Endodermal cell (in vitro differentiated cells): ENCODE results near the gene GALNS. TPM values are rescaled to one million over a fixed set of nuclear protein-coding genes. Genes with fewer than 3 reads are reported as not detected.

Source experiments
- DNase-seq: peaks from one replicate; pipeline ENCODE4 v3.0.0-alpha.2; 2017
- H3K27ac ChIP-seq: 2 replicates; pipeline ENCODE4 v1.5.1; 2013; ENCODE audit warnings: mild to moderate bottlenecking, low read depth, low read length, moderate library complexity
- H3K27me3 ChIP-seq: 2 replicates; pipeline ENCODE4 v1.6.1; 2013; ENCODE audit warnings: mild to moderate bottlenecking, low read length, moderate library complexity; ENCODE audit not compliant: insufficient read depth, control insufficient read depth, poor library complexity, severe bottlenecking
- H3K36me3 ChIP-seq: 2 replicates; pipeline ENCODE4 v1.7.0; 2013; ENCODE audit warnings: mild to moderate bottlenecking, low read length, moderate library complexity; ENCODE audit not compliant: control insufficient read depth, insufficient read depth
- H3K4me1 ChIP-seq: one replicate; pipeline ENCODE4 v1.7.0; 2013; ENCODE audit warnings: low read length; ENCODE audit not compliant: control insufficient read depth, insufficient read depth
- H3K4me3 ChIP-seq: 2 replicates; pipeline ENCODE4 v1.5.1; 2013; ENCODE audit warnings: mild to moderate bottlenecking, low read length, moderate library complexity
- H3K9ac ChIP-seq: 2 replicates; pipeline ENCODE4 v1.6.1; 2013; ENCODE audit warnings: mild to moderate bottlenecking, low read length, moderate library complexity; ENCODE audit not compliant: poor library complexity, severe bottlenecking; ENCODE audit errors: extremely low read depth
- H3K9me3 ChIP-seq: 2 replicates; pipeline ENCODE4 v1.6.1; 2013; ENCODE audit warnings: mild to moderate bottlenecking, low read length, moderate library complexity; ENCODE audit not compliant: control insufficient read depth
- H3K27ac Mint-ChIP-seq: 2 replicates; pipeline ENCODE4 v1.8.0; 2020; ENCODE audit warnings: mixed read lengths
- H3K27me3 Mint-ChIP-seq: 2 replicates; pipeline ENCODE4 v1.8.0; 2021; ENCODE audit warnings: mild to moderate bottlenecking, mixed read lengths; ENCODE audit not compliant: insufficient read depth
- H3K36me3 Mint-ChIP-seq: 2 replicates; pipeline ENCODE4 v1.8.0; 2020; ENCODE audit warnings: low read depth, mixed read lengths
- H3K4me1 Mint-ChIP-seq: 2 replicates; pipeline ENCODE4 v1.8.0; 2020; ENCODE audit warnings: mixed read lengths
- H3K4me3 Mint-ChIP-seq: 2 replicates; pipeline ENCODE4 v1.8.0; 2020; ENCODE audit warnings: mild to moderate bottlenecking, moderate library complexity, mixed read lengths
- H3K9me3 Mint-ChIP-seq: 2 replicates; pipeline ENCODE4 v1.8.0; 2020; ENCODE audit warnings: mild to moderate bottlenecking, mixed read lengths
- CTCF ChIP-seq: fragments of 200-600 bp; sonication (generic); conservative IDR thresholded peaks from 2 replicates; pipeline ENCODE4 v1.5.0; 2021; ENCODE audit warnings: antibody characterized with exemption, mild to moderate bottlenecking
- WGBS, 2 experiments: methylation state at CpG; one replicate each; pipeline versions ENCODE4 v1.1.5 to v1.1.7; 2013; ENCODE audit warnings: missing lambda C conversion rate in 2 of 2, mixed read lengths in 1 of 2; ENCODE audit not compliant: insufficient coverage in 1 of 2, insufficient read length in 1 of 2; 5-methylcytosine and 5-hydroxymethylcytosine counted together
- total RNA-seq, 2 donors: library from RNA; stranded (reverse); fragmentation: NEBNext Ultra II Directional in 1 of 2; extraction: Animal tissue kit (Norgen Biotek cat#: 25700) in 1 of 2; gene quantifications; 2 replicates in 1 of 2; 3 replicates in 1 of 2; pipeline ENCODE4 v1.2.1, GENCODE V29; 2021

GALNS gene
- total RNA-seq, 2 donors from 2014 or later = 32.2 to 39.6 TPM

GRCh38 chr16:88874938-88875599, 18.3 kb upstream of the GALNS start:
- H3K36me3 ChIP-seq = no peaks in the 10 kb centered on the region
- Mint-ChIP-seq H3K27me3 (no peaks in the 10 kb centered on the region), H3K4me1 (no peaks in the 10 kb centered on the region), H3K9me3 (no peaks in the 10 kb centered on the region), H3K4me3 (no peak overlapping the region), H3K27ac (no peak overlapping the region), H3K36me3 (no peaks in the 10 kb centered on the region)
- H3K4me3 ChIP-seq = no peak overlapping the region
- H3K9me3 ChIP-seq = no peaks in the 10 kb centered on the region
- no peak for DNase-seq
- H3K9ac ChIP-seq = no peak overlapping the region
- TF ChIP-seq CTCF = no peak
- no peaks in the 10 kb centered on the region for H3K4me1 ChIP-seq
- 95 to 96% methylated on average over 22 to 34 of the region's 34 CpGs for WGBS, 2 experiments
- H3K27ac ChIP-seq = no peak overlapping the region
- H3K27me3 ChIP-seq = no peaks in the 10 kb centered on the region

- H3K4me1 ChIP-seq = no peaks in the 10 kb centered on the region
- no peaks in the 10 kb centered on the region for H3K27me3 ChIP-seq
- Mint-ChIP-seq H3K9me3 (no peaks in the 10 kb centered on the region), H3K4me3 (no peak overlapping the region), H3K27ac (no peak overlapping the region), H3K36me3 (no peaks in the 10 kb centered on the region), H3K4me1 (no peaks in the 10 kb centered on the region), H3K27me3 (no peaks in the 10 kb centered on the region)
- TF ChIP-seq CTCF = no peak
- H3K9ac ChIP-seq = no peak overlapping the region
- no peak for DNase-seq
- no peak overlapping the region for H3K4me3 ChIP-seq
- H3K27ac ChIP-seq = no peak overlapping the region
- no peaks in the 10 kb centered on the region for H3K9me3 ChIP-seq
- 91 to 92% methylated on average over 12 to 25 of the region's 25 CpGs for WGBS, 2 experiments
- H3K36me3 ChIP-seq = no peaks in the 10 kb centered on the region
Observed at GRCh38 chr16:88872650-88873331, 16.0 kb upstream of the GALNS start.

- H3K4me3 Mint-ChIP-seq = no peak overlapping the region
Observed at GRCh38 chr16:88871730-88872416, 15.1 kb upstream of the GALNS start.

More at GRCh38 chr16:88871730-88872416, 15.1 kb upstream of the GALNS start:
- H3K9ac ChIP-seq = no peak overlapping the region
- Mint-ChIP-seq H3K9me3 (no peaks in the 10 kb centered on the region), H3K36me3 (no peaks in the 10 kb centered on the region), H3K4me1 (no peaks in the 10 kb centered on the region), H3K27ac (no peak overlapping the region), H3K27me3 (no peaks in the 10 kb centered on the region)
- no peaks in the 10 kb centered on the region for H3K27me3 ChIP-seq
- no peaks in the 10 kb centered on the region for H3K9me3 ChIP-seq
- H3K27ac ChIP-seq = no peak overlapping the region
- TF ChIP-seq CTCF = no peak
- H3K4me3 ChIP-seq = no peak overlapping the region
- H3K4me1 ChIP-seq = no peaks in the 10 kb centered on the region
- H3K36me3 ChIP-seq = no peaks in the 10 kb centered on the region
- no peak for DNase-seq
- 93 to 94% methylated on average over 11 to 15 of the region's 21 CpGs for WGBS, 2 experiments
